ENCODE data around the gene HMGB3.

The HMGB3 gene

GRCh38 chrX:150966742-150967141, 16.4 kb upstream of the HMGB3 start:
- no peak for TF ChIP-seq CTCF (IDR thresholded peaks at IDR 0.05)
- no peak overlapping the region for H3K27ac ChIP-seq
- no peak for DNase-seq
- no peak overlapping the region for H3K4me3 ChIP-seq
- H3K27me3 ChIP-seq, result no peaks in the 10 kb centered on the region
- intact Hi-C loops (cut with DNase I; ENCODE audit: low total_unique reads), result no loop called here
- H3K36me3 ChIP-seq, result no peaks in the 10 kb centered on the region
- no peaks in the 10 kb centered on the region for H3K9me3 ChIP-seq
- no peaks in the 10 kb centered on the region for H3K4me1 ChIP-seq

- H3K9me3 ChIP-seq, result no peaks in the 10 kb centered on the region
- no peaks in the 10 kb centered on the region for H3K36me3 ChIP-seq
- H3K27me3 ChIP-seq, result no peaks in the 10 kb centered on the region
- H3K27ac ChIP-seq, result no peak overlapping the region
- no peaks in the 10 kb centered on the region for H3K4me1 ChIP-seq
- intact Hi-C loops (cut with DNase I; ENCODE audit: low total_unique reads), result no loop called here
- no peak for TF ChIP-seq CTCF (IDR thresholded peaks at IDR 0.05)
- H3K4me3 ChIP-seq, result no peak overlapping the region
- no peak for DNase-seq
Observed at GRCh38 chrX:150967786-150968185, 15.3 kb upstream of the HMGB3 start.

DNA sequence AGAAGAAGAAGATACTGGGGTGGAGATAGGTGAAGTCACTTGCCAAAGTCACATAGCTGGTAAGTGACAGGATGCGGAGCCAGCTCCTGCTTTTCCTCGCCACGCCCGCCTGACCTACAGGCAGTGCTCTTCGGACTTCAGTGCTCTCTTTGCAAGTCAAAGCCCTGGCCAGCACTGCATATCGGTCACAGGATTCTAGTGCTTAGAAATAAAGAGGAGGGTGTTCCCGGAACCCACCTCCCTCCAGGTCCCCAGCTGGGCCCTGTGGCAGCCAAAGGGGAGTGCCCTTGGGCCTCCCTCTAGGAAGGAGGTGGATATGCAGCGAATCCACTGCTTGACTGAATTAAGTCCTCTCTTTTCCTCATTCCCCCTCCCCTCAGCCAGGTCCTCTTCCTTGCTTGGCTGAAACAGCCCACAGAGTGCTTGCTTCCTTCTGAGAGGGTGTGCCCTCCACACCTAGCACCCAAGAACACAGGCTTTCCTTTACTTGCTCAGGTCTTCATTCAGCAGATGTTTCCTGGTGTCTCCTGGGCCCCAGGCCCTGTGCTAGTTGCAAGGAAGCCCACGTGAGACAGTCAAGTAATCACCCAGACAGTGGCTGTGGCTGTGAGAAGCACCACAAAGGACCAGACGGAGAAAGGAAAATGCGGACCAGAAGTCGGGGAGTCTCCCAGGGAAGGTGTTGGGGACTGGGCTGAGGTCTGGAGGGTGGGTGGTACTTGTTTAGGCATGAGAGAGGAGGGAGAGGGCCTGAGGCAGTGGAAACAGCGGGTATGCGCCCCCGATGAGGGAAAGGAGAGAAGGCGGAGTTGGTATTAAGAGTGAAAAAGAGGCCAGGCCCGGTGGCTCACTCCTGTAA, 14.0 kb upstream of the HMGB3 start:
- no peak for TF ChIP-seq CTCF (IDR thresholded peaks at IDR 0.05)
- Histone ChIP-seq H3K36me3 (no peaks in the 10 kb centered on the region), H3K9me3 (no peaks in the 10 kb centered on the region), H3K27ac (no peak overlapping the region), H3K4me3 (no peak overlapping the region), H3K4me1 (no peaks in the 10 kb centered on the region), H3K27me3 (no peaks in the 10 kb centered on the region)
- DNase-seq, result no peak
- intact Hi-C loops (cut with DNase I; ENCODE audit: low total_unique reads), result no loop called here

- intact Hi-C loops (cut with DNase I; ENCODE audit: low total_unique reads), result loop anchor here (10.0 kb wide), 1 partner anchor 58 kb away; no protein-coding TSS in a partner anchor
- Histone ChIP-seq H3K9me3 (no peaks in the 10 kb centered on the region), H3K4me1 (no peaks in the 10 kb centered on the region), H3K36me3 (no peaks in the 10 kb centered on the region), H3K27me3 (no peaks in the 10 kb centered on the region), H3K4me3 (no peak overlapping the region), H3K27ac (no peak overlapping the region)
- no peak for TF ChIP-seq CTCF (IDR thresholded peaks at IDR 0.05)
- no peak for DNase-seq
Observed at GRCh38 chrX:150972450-150972849, 10.7 kb upstream of the HMGB3 start.

GRCh38 chrX:150975655-150976390, 7.3 kb upstream of the HMGB3 start:
- no peak for TF ChIP-seq CTCF (IDR thresholded peaks at IDR 0.05)
- Histone ChIP-seq H3K27ac (no peak overlapping the region), H3K4me3 (no peak overlapping the region), H3K9me3 (peaks cover 0 to 4% (median 0%) of the 10 kb centered on the region in 3 donors), H3K4me1 (no peaks in the 10 kb centered on the region), H3K36me3 (no peaks in the 10 kb centered on the region), H3K27me3 (no peaks in the 10 kb centered on the region)
- intact Hi-C loops (cut with DNase I; ENCODE audit: low total_unique reads), result loop anchor here (10.0 kb wide), 1 partner anchor 61 kb away; no protein-coding TSS in a partner anchor
- no peak for DNase-seq

All from tibial artery (tissue), 4 donors.